Measurements from ENCODE around the gene EEFSEC. TPM values are rescaled to one million over a fixed set of nuclear protein-coding genes. Genes with fewer than 3 reads are reported as not detected.

The EEFSEC gene
- total and polyA plus RNA-seq, 8 donors: 11.5 to 23.0 (median 19.9) TPM

GRCh38 chr3:128343287-128344051 is 190.2 kb downstream of the EEFSEC start:
- no peaks in the 10 kb centered on the region for H3K4me1 ChIP-seq
- ATAC-seq (peak; percentile 90), DNase-seq (peak in 3 of 4 donors; percentile 31 to 49 (median 44))
- intact Hi-C loops (cut with DNase I): no loop called here
- no peak overlapping the region for H3K27ac ChIP-seq
- no peak overlapping the region for H3K4me3 ChIP-seq
- no peaks in the 10 kb centered on the region for H3K27me3 ChIP-seq
- peaks cover 0 to 22% of the 10 kb centered on the region in 2 donors for H3K36me3 ChIP-seq
- no peak for TF ChIP-seq CTCF (IDR thresholded peaks at IDR 0.05)
- no peaks in the 10 kb centered on the region for H3K9me3 ChIP-seq

GRCh38 chr3:128344052-128344735 is 190.9 kb downstream of the EEFSEC start:
- DNase-seq (peak in 1 of 4 donors; percentile 21), ATAC-seq (no peak)
- intact Hi-C loops (cut with DNase I): no loop called here
- Histone ChIP-seq H3K27ac (no peak overlapping the region), H3K36me3 (peaks cover 0 to 22% of the 10 kb centered on the region in 2 donors), H3K4me3 (no peak overlapping the region), H3K4me1 (no peaks in the 10 kb centered on the region), H3K9me3 (no peaks in the 10 kb centered on the region), H3K27me3 (no peaks in the 10 kb centered on the region)
- no peak for TF ChIP-seq CTCF (IDR thresholded peaks at IDR 0.05)

GRCh38 chr3:128345196-128345595 is 191.9 kb downstream of the EEFSEC start:
- Histone ChIP-seq H3K4me3 (no peak overlapping the region), H3K27ac (no peak overlapping the region), H3K4me1 (no peaks in the 10 kb centered on the region), H3K27me3 (no peaks in the 10 kb centered on the region), H3K9me3 (no peaks in the 10 kb centered on the region), H3K36me3 (peaks cover 0 to 22% of the 10 kb centered on the region in 2 donors)
- TF ChIP-seq CTCF (IDR thresholded peaks at IDR 0.05): no peak
- intact Hi-C loops (cut with DNase I): no loop called here
- DNase-seq (no peak), ATAC-seq (no peak)

- Histone ChIP-seq H3K36me3 (peaks cover 0 to 16% of the 10 kb centered on the region in 2 donors), H3K4me1 (no peaks in the 10 kb centered on the region), H3K27me3 (no peaks in the 10 kb centered on the region), H3K9me3 (no peaks in the 10 kb centered on the region), H3K27ac (no peak overlapping the region), H3K4me3 (no peak overlapping the region)
- no peak for TF ChIP-seq CTCF (IDR thresholded peaks at IDR 0.05)
- DNase-seq (no peak), ATAC-seq (no peak)
- intact Hi-C loops (cut with DNase I): no loop called here
Observed at GRCh38 chr3:128346562-128346961, 193.3 kb downstream of the EEFSEC start.

GRCh38 chr3:128347282-128347681 is 194.0 kb downstream of the EEFSEC start:
- intact Hi-C loops (cut with DNase I): no loop called here
- H3K9me3 ChIP-seq: no peaks in the 10 kb centered on the region
- H3K36me3 ChIP-seq: peaks cover 0 to 12% of the 10 kb centered on the region in 2 donors
- H3K27ac ChIP-seq: no peak overlapping the region
- no peaks in the 10 kb centered on the region for H3K27me3 ChIP-seq
- no peaks in the 10 kb centered on the region for H3K4me1 ChIP-seq
- no peak for ATAC-seq
- DNase-seq: no peak
- TF ChIP-seq CTCF (IDR thresholded peaks at IDR 0.05): no peak
- H3K4me3 ChIP-seq: no peak overlapping the region
